Neural cell (in vitro differentiated cells): Measurements from ENCODE around the gene BICC1. TPM values are rescaled to one million over a fixed set of nuclear protein-coding genes. Genes with fewer than 3 reads are reported as not detected.
"Not testable (repeated sequence)": the region's sequence is repeated elsewhere in the genome, so short reads cannot be mapped to it uniquely, and the experiment has no call there.

Experiments used
- H2AFZ ChIP-seq: fragments of 200-600, 300-800 bp; sonication (generic), shearing (Covaris generic); 2 replicates; pipeline ENCODE4 v1.6.0; 2014; ENCODE audit warnings: low read depth, mild to moderate bottlenecking, antibody characterized with exemption, low read length, moderate library complexity
- H3F3A ChIP-seq: fragments of 200-600 bp; shearing (Covaris generic); 2 replicates; pipeline ENCODE4 v1.6.1; 2016; ENCODE audit warnings: mild to moderate bottlenecking, moderate library complexity, mixed read lengths, antibody characterized with exemption, low read length; ENCODE audit not compliant: insufficient read depth, poor library complexity, severe bottlenecking
- H3K27ac ChIP-seq: fragments of 200-600, 300-800 bp; sonication (generic), shearing (Covaris generic); 2 replicates; pipeline ENCODE4 v1.5.1; 2014; ENCODE audit warnings: mild to moderate bottlenecking, low read length, moderate library complexity
- H3K27me3 ChIP-seq: fragments of 300-800, 200-600 bp; sonication (generic), shearing (Covaris generic); 2 replicates; pipeline ENCODE4 v1.6.0; 2014; ENCODE audit warnings: mild to moderate bottlenecking, low read depth, low read length, moderate library complexity; ENCODE audit not compliant: insufficient read depth
- H3K36me3 ChIP-seq: fragments of 300-800, 200-600 bp; sonication (generic), shearing (Covaris generic); 2 replicates; pipeline ENCODE4 v1.5.1; 2014; ENCODE audit warnings: mild to moderate bottlenecking, antibody characterized with exemption, low read length, moderate library complexity; ENCODE audit not compliant: insufficient read depth
- H3K4me2 ChIP-seq: fragments of 300-800, 200-600 bp; sonication (generic), shearing (Covaris generic); 2 replicates; pipeline ENCODE4 v1.6.0; 2014; ENCODE audit warnings: mild to moderate bottlenecking, low read length
- H3K4me3 ChIP-seq: fragments of 300-800, 200-600 bp; sonication (generic), shearing (Covaris generic); 2 replicates; pipeline ENCODE4 v1.5.1; 2014; ENCODE audit warnings: mild to moderate bottlenecking, low read length, moderate library complexity
- H3K79me2 ChIP-seq: fragments of 200-600 bp; shearing (Covaris generic); replicated peaks from 2 replicates; pipeline ENCODE4 v1.6.0; 2014; ENCODE audit warnings: mild to moderate bottlenecking, low read length, moderate library complexity; ENCODE audit not compliant: insufficient read depth
- H3K9ac ChIP-seq: fragments of 300-800, 200-600 bp; sonication (generic), shearing (Covaris generic); 2 replicates; pipeline ENCODE4 v1.6.1; 2016; ENCODE audit warnings: mild to moderate bottlenecking, low read length, mixed read lengths
- H3K9me2 ChIP-seq: fragments of 200-600 bp; shearing (Covaris generic); 2 replicates; pipeline ENCODE4 v1.6.1; 2016; ENCODE audit warnings: mild to moderate bottlenecking, low read length, mixed read lengths; ENCODE audit not compliant: insufficient read depth
- H3K9me3 ChIP-seq: fragments of 200-600, 300-800 bp; sonication (generic), shearing (Covaris generic); 2 replicates; pipeline ENCODE4 v1.6.1; 2016; ENCODE audit warnings: mild to moderate bottlenecking, mixed run types, low read length, moderate library complexity, mixed read lengths
- H4K20me1 ChIP-seq: fragments of 200-600 bp; shearing (Covaris generic); 2 replicates; pipeline ENCODE4 v1.6.1; 2016; ENCODE audit warnings: mild to moderate bottlenecking, mixed run types; ENCODE audit not compliant: insufficient read depth
- EP300 ChIP-seq: fragments of 450-650 bp; conservative IDR thresholded peaks from 2 replicates; pipeline ENCODE4 v1.6.1; 2014; ENCODE audit warnings: antibody characterized with exemption, mild to moderate bottlenecking, moderate library complexity; ENCODE audit not compliant: poor library complexity, severe bottlenecking
- EZH2 ChIP-seq: fragments of 200-600, 300-800 bp; shearing (Covaris generic), sonication (generic); IDR thresholded peaks from 2 replicates; pipeline ENCODE4 v1.6.1; 2014; ENCODE audit warnings: antibody characterized with exemption, low read length, borderline replicate concordance, mild to moderate bottlenecking; ENCODE audit not compliant: insufficient read depth, poor library complexity, severe bottlenecking
- MXI1 ChIP-seq: fragments of 450-650 bp; conservative IDR thresholded peaks from 2 replicates; pipeline ENCODE4 v1.6.1; 2014; ENCODE audit warnings: antibody characterized with exemption, mild to moderate bottlenecking; ENCODE audit not compliant: poor library complexity, severe bottlenecking
- RAD21 ChIP-seq: fragments of 450-650 bp; conservative IDR thresholded peaks from 2 replicates; pipeline ENCODE4 v1.6.1; 2014; ENCODE audit warnings: antibody characterized with exemption, mild to moderate bottlenecking, moderate library complexity
- SMC3 ChIP-seq: fragments of 450-650 bp; conservative IDR thresholded peaks from 2 replicates; pipeline ENCODE4 v1.6.1; 2014; ENCODE audit warnings: antibody characterized with exemption, mild to moderate bottlenecking, moderate library complexity; ENCODE audit not compliant: poor library complexity
- TAF1 ChIP-seq: IDR thresholded peaks from 2 replicates; pipeline ENCODE4 v1.6.1; 2012; ENCODE audit warnings: low read depth
- polyA plus RNA-seq: library from polyadenylated mRNA; depleted of rRNA; stranded (reverse); fragments of >200 nt; gene quantifications from 2 replicates; pipeline ENCODE4 v1.2.3, GENCODE V29; 2014
- TF ChIP-seq, protein P1 (sequence below): IDR thresholded peaks from 2 replicates; pipeline ENCODE4 v1.6.1; 2012; ENCODE audit warnings: borderline replicate concordance

Gene BICC1
- polyA plus RNA-seq, 1 donor from 2014 or later = 7.6 TPM

DNA sequence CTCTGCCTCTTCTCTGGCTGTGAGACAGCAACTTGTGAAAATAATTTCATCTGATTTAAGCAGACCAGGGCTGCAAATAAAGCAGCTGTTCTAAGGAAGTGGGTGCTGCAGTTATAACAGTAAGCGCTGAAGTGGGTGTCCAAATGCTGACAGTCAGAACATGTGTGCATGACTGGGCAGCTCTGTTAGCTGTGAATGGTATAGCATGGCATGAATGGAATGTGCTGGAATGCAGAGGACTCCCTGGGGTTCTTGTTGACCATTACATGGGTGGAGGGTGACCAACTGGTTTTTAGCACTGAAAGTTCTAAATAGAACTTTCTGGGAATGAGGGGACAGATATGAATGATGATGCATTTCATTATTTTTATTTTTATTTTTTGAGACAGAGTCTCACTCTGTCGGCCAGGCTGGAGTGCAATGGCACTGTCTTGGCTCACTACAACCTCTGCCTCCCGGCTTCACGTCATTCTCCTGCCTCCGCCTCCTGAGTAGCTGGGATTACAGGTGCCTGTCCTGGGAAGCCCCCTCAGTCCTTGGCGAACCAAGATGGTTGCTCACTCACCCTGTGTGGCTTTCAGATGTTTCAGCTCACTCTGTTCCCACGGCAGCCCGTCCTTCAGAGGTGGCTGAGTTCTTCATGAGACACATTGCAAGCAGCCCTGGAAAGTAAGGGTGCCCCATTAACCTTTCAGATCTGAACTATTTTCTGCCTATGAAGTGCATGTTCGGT is 344.0 kb downstream of the BICC1 start:
- Histone ChIP-seq H4K20me1 (no peaks in the 10 kb centered on the region), H3K27me3 (no peaks in the 10 kb centered on the region), H3K4me2 (no peak overlapping the region), H3K27ac (no peak overlapping the region), H3K36me3 (no peaks in the 10 kb centered on the region), H3K9me2 (no peaks in the 10 kb centered on the region), H3K79me2 (no peaks in the 10 kb centered on the region), H3K4me3 (no peak overlapping the region), H3K9ac (no peak overlapping the region), H3F3A (no peaks in the 10 kb centered on the region), H2AFZ (no peak overlapping the region), H3K9me3 (peaks cover under 1% of the 10 kb centered on the region)
- no peak for TF ChIP-seq EP300

DNA sequence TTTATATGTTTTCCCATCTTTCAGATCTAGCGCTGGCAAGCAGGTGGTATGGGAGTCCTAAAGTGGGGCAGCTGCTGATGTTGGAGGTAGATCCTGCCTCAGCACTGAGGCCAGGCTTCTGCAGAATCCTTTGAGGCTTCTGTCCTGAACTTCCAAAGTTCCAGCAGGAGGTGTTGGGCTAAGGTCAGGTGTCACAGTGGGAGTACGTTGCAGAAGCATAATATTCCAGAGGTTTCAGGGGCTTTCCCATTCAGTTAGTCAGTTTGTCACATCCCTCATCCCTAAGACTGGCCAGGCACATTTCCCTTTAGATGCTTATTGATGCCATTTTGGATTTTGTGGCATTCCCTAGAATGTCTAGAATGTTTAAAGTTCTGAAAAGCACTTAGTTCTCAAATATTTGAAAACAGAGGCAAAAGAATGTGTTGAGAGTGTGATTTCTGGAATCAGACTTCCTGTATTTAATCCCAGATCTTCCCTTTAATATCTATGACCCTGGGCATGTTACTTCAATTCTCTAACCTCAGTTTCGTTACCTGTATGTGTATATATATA is 344.7 kb downstream of the BICC1 start:
- H4K20me1 ChIP-seq = no peaks in the 10 kb centered on the region
- no peak overlapping the region for H2AFZ ChIP-seq
- no peaks in the 10 kb centered on the region for H3K36me3 ChIP-seq
- no peaks in the 10 kb centered on the region for H3K27me3 ChIP-seq
- no peak overlapping the region for H3K4me2 ChIP-seq
- H3K4me3 ChIP-seq = no peak overlapping the region
- H3K27ac ChIP-seq = no peak overlapping the region
- H3K79me2 ChIP-seq = no peaks in the 10 kb centered on the region
- H3K9ac ChIP-seq = no peak overlapping the region
- TF ChIP-seq TAF1 = no peak
- no peak for TF ChIP-seq EZH2
- no peak for TF ChIP-seq RAD21
- TF ChIP-seq SMC3 = no peak
- TF ChIP-seq EP300 = no peak
- no peak for TF ChIP-seq MXI1
- TF ChIP-seq, protein P1, sequence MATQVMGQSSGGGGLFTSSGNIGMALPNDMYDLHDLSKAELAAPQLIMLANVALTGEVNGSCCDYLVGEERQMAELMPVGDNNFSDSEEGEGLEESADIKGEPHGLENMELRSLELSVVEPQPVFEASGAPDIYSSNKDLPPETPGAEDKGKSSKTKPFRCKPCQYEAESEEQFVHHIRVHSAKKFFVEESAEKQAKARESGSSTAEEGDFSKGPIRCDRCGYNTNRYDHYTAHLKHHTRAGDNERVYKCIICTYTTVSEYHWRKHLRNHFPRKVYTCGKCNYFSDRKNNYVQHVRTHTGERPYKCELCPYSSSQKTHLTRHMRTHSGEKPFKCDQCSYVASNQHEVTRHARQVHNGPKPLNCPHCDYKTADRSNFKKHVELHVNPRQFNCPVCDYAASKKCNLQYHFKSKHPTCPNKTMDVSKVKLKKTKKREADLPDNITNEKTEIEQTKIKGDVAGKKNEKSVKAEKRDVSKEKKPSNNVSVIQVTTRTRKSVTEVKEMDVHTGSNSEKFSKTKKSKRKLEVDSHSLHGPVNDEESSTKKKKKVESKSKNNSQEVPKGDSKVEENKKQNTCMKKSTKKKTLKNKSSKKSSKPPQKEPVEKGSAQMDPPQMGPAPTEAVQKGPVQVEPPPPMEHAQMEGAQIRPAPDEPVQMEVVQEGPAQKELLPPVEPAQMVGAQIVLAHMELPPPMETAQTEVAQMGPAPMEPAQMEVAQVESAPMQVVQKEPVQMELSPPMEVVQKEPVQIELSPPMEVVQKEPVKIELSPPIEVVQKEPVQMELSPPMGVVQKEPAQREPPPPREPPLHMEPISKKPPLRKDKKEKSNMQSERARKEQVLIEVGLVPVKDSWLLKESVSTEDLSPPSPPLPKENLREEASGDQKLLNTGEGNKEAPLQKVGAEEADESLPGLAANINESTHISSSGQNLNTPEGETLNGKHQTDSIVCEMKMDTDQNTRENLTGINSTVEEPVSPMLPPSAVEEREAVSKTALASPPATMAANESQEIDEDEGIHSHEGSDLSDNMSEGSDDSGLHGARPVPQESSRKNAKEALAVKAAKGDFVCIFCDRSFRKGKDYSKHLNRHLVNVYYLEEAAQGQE = no peak
- no peaks in the 10 kb centered on the region for H3F3A ChIP-seq
- H3K9me3 ChIP-seq = no peaks in the 10 kb centered on the region
- H3K9me2 ChIP-seq = no peaks in the 10 kb centered on the region

DNA sequence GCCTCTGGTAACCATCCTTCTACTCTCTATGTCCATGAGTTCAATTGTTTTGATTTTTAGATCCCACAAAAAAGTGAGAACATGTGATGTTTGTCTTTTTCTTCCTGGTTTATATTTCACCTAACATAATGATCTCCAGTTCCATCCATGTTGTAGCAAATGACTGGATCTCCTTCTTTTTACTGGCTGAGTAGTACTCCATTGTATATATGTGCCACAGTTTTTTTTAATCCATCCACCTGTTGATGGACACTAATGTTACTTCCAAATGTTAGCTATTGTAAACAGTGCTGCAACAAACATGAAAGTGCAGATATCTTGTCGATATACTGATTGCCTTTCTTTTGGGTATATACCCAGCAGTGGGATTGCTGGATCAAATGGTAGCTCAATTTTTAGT is 345.5 kb downstream of the BICC1 start:
- H3K4me2 ChIP-seq, H3K36me3 ChIP-seq, H3K4me3 ChIP-seq, H3K9me2 ChIP-seq, H4K20me1 ChIP-seq, H3K27me3 ChIP-seq, H3F3A ChIP-seq, H2AFZ ChIP-seq, H3K27ac ChIP-seq, H3K9ac ChIP-seq, H3K79me2 ChIP-seq, H3K9me3 ChIP-seq: not testable (repeated sequence)
